CD4-positive, CD25-positive, alpha-beta regulatory T cell (primary cell): Measurements from ENCODE around the gene BRSK2. TPM values are rescaled to one million over a fixed set of nuclear protein-coding genes. Genes with fewer than 3 reads are reported as not detected.

Experiments
- ATAC-seq, 2 donors: fragments of 150-1000 bp; cut with Tn5 transposase; one replicate each; pipeline ENCODE4 v1.10.0; 2021; ENCODE audit warnings: low read depth in 2 of 2, moderate number of reproducible peaks in 2 of 2, moderate library complexity in 1 of 2
- DNase-seq, 3 donors: peaks; one replicate each; pipeline versions ENCODE4 v3.0.0 to v3.0.0-alpha.2; 2012 to 2022; ENCODE audit warnings: mixed read lengths in 1 of 3
- H3K27ac ChIP-seq: one replicate; pipeline ENCODE4 v1.7.0; 2013; ENCODE audit warnings: mild to moderate bottlenecking, low read length; ENCODE audit not compliant: insufficient read depth, poor library complexity, severe bottlenecking
- H3K27me3 ChIP-seq: one replicate; pipeline ENCODE4 v1.7.0; 2013; ENCODE audit warnings: low read length; ENCODE audit not compliant: control insufficient read depth, insufficient read depth
- H3K36me3 ChIP-seq: one replicate; pipeline ENCODE4 v1.7.0; 2013; ENCODE audit warnings: mild to moderate bottlenecking, low read length, moderate library complexity; ENCODE audit not compliant: control insufficient read depth, insufficient read depth
- H3K4me1 ChIP-seq: 2 replicates; pipeline ENCODE4 v1.7.0; 2013; ENCODE audit warnings: mild to moderate bottlenecking, low read length; ENCODE audit not compliant: insufficient read depth, control insufficient read depth, poor library complexity, severe bottlenecking
- H3K4me3 ChIP-seq: one replicate; pipeline ENCODE4 v1.7.0; 2013; ENCODE audit warnings: low read depth, mild to moderate bottlenecking, low read length, moderate library complexity
- H3K9me3 ChIP-seq, 2 experiments: 1 replicate in 1 of 2; 2 replicates in 1 of 2; pipeline ENCODE4 v1.7.0; 2013; ENCODE audit warnings: low read length in 2 of 2, mild to moderate bottlenecking in 1 of 2, moderate library complexity in 1 of 2; ENCODE audit not compliant: control insufficient read depth in 2 of 2
- H3K27ac Mint-ChIP-seq, 3 donors: one replicate each; pipeline ENCODE4 v1.8.0; 2020 to 2022; ENCODE audit warnings: mild to moderate bottlenecking in 3 of 3, mixed read lengths in 3 of 3, moderate library complexity in 2 of 3
- H3K27me3 Mint-ChIP-seq: one replicate; pipeline ENCODE4 v1.8.0; 2022; ENCODE audit warnings: mild to moderate bottlenecking, mixed read lengths
- H3K36me3 Mint-ChIP-seq: one replicate; pipeline ENCODE4 v1.8.0; 2020; ENCODE audit warnings: mixed read lengths
- H3K4me1 Mint-ChIP-seq, 4 donors: one replicate each; pipeline ENCODE4 v1.8.0; 2020 to 2022; ENCODE audit warnings: mixed read lengths in 4 of 4, mild to moderate bottlenecking in 1 of 4
- H3K4me3 Mint-ChIP-seq, 4 donors: one replicate each; pipeline ENCODE4 v1.8.0; 2020 to 2022; ENCODE audit warnings: mild to moderate bottlenecking in 4 of 4, mixed read lengths in 4 of 4, moderate library complexity in 3 of 4
- H3K9me3 Mint-ChIP-seq, 7 donors: one replicate each; pipeline ENCODE4 v1.8.0; 2020 to 2022; ENCODE audit warnings: mixed read lengths in 7 of 7, mild to moderate bottlenecking in 3 of 7, moderate library complexity in 2 of 7
- polyA plus RNA-seq, 4 donors: library from polyadenylated mRNA; unstranded; fragments of 300-500 nt; fragmentation: Illumina TruSeq; gene quantifications; one replicate each; pipeline ENCODE4 v1.2.3, GENCODE V29; 2021
- total RNA-seq: library from RNA; stranded (reverse); gene quantifications from one replicate; pipeline ENCODE4 v1.2.3, GENCODE V29; 2022

BRSK2 gene
- total and polyA plus RNA-seq, 5 donors from 2014 or later = 0.07 to 0.42 (median 0.08) TPM; not detected in 1

DNA sequence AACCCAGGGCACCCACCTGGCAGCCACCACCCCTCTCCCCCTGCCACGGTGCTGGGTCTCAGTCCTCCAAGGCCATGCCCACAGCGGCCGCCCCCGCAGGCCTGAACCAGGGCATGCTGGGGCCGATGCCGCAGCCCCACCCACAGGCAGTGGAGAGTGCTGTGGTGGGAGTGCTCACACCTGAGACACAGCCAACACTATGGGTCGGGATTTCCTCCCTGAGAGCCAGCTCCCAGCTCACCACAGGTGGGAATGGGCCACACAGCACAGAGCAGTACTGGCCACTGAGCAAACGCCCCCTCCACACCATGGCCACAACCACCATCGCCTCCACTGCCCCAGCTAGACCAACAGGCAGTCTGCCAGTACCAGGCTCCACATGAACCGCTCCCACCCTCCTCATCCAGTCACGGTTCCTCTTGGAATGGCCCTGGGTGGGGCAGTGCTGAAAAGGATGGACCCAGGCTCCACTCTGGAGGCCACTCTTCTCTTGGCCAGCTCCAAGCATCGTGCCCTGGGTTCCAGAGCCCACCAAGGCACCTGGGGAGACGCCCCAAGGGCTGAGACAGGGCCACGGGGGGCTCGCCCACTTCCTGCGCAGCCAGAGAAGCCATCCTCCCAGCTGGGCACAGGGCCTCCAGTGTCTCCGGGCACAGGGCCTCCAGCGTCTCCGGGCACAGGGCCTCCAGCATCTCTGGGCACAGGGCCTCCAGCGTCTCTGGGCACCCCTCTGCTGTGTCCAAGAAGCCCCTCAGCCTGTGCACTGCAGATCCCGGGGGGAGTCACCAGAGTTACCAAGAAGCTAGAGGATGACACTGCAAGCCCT is 82.7 kb downstream of the BRSK2 start:
- H3K4me3 ChIP-seq = no peak overlapping the region
- H3K4me1 ChIP-seq = no peaks in the 10 kb centered on the region
- no peaks in the 10 kb centered on the region for H3K4me1 Mint-ChIP-seq
- ATAC-seq = no peak
- peaks cover 53% of the 10 kb centered on the region for H3K36me3 ChIP-seq
- H3K9me3 Mint-ChIP-seq = peaks cover 0 to 1% (median 0%) of the 10 kb centered on the region in 7 donors
- no peak for DNase-seq
- no peaks in the 10 kb centered on the region for H3K9me3 ChIP-seq
- no peaks in the 10 kb centered on the region for H3K27me3 ChIP-seq
- no peak overlapping the region for H3K27ac ChIP-seq
- no peaks in the 10 kb centered on the region for H3K27me3 Mint-ChIP-seq
- H3K27ac Mint-ChIP-seq = no peak overlapping the region
- H3K4me3 Mint-ChIP-seq = no peak overlapping the region
- peaks cover 30% of the 10 kb centered on the region for H3K36me3 Mint-ChIP-seq

DNA sequence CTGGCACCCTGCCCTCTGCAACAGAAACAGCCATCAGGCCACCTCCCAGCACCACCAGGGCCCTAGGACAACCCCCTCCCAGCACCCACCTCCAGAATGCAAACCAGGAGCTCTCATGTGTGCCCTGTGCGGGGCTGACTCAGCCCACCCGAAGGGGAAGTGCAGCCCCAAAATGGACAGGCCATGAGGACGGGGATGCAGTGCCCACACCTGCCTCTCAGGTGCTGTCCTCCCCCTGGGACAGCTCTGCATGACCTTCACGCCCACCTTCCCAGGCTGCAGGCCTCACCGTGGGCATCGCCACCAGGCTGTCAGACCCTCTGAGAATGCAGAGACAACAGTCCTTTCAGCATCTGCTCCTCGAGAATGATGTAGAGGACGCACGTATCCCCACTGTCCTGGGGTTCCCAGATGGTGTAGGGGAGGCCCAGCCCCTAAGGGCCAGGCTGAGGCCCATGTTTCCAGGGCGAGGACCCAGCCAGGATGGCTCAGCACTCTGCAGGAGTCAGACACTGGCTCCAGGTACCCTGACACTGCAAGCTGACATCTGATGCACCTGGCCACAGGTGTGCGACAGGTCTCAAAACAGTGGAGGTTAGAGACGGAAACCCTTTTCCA is 83.4 kb downstream of the BRSK2 start:
- Histone ChIP-seq H3K4me1 (no peaks in the 10 kb centered on the region), H3K36me3 (peaks cover 59% of the 10 kb centered on the region), H3K9me3 (no peaks in the 10 kb centered on the region), H3K27me3 (no peaks in the 10 kb centered on the region), H3K4me3 (no peak overlapping the region), H3K27ac (no peak overlapping the region)
- no peak overlapping the region for H3K4me3 Mint-ChIP-seq
- no peaks in the 10 kb centered on the region for H3K4me1 Mint-ChIP-seq
- no peak for DNase-seq
- no peak overlapping the region for H3K27ac Mint-ChIP-seq
- H3K36me3 Mint-ChIP-seq = peaks cover 33% of the 10 kb centered on the region
- no peaks in the 10 kb centered on the region for H3K27me3 Mint-ChIP-seq
- no peaks in the 10 kb centered on the region for H3K9me3 Mint-ChIP-seq
- no peak for ATAC-seq

DNA sequence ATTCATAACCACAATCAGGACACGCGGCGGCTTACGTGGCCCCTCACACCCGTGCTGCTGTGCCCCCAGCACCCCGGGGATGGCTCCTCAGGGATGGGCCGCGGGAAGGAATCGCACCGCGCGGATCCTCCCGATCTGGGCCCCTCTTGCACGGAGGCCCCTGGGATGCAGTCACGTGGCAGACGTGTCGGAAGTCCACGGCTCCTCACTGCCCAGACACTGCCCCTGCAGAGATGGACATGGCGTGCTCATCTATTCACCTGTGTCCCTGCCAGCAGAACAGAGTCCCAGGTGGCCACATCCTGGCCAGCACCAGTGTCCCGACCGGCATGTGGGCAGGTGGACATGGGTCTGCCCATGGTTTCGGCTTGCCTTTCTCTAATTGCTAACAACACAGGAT is 84.1 kb downstream of the BRSK2 start:
- Histone ChIP-seq H3K27me3 (no peaks in the 10 kb centered on the region), H3K9me3 (no peaks in the 10 kb centered on the region), H3K27ac (no peak overlapping the region), H3K36me3 (peaks cover 66% of the 10 kb centered on the region), H3K4me1 (no peaks in the 10 kb centered on the region), H3K4me3 (no peak overlapping the region)
- H3K4me1 Mint-ChIP-seq = no peaks in the 10 kb centered on the region
- DNase-seq = no peak
- no peaks in the 10 kb centered on the region for H3K9me3 Mint-ChIP-seq
- H3K36me3 Mint-ChIP-seq = peaks cover 38% of the 10 kb centered on the region
- H3K27ac Mint-ChIP-seq = no peak overlapping the region
- no peak overlapping the region for H3K4me3 Mint-ChIP-seq
- no peak for ATAC-seq
- H3K27me3 Mint-ChIP-seq = no peaks in the 10 kb centered on the region

DNA sequence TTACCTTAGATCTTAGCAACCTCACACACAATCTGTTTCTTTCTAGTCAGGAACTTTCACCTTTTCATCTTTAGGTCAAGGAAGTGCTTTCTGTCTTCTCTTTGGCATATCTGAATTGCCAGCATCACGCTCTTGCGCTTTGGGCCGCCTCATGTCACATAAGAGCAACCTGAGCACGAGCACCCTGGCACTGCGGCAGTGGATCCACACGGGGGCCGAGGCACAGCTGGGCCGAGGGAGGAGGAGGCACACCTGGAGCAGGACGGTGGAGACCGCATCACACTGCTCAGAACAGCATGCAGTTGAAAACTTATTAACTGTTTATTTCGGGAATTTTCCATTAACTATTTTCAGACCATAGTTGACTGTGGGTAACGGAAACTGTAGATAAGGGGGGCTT is 86.1 kb downstream of the BRSK2 start:
- H3K9me3 ChIP-seq = no peaks in the 10 kb centered on the region
- peaks cover 42% of the 10 kb centered on the region for H3K36me3 Mint-ChIP-seq
- H3K27me3 Mint-ChIP-seq = no peaks in the 10 kb centered on the region
- ATAC-seq (no peak), DNase-seq (no peak)
- no peak overlapping the region for H3K4me3 ChIP-seq
- H3K27ac Mint-ChIP-seq = no peak overlapping the region
- no peaks in the 10 kb centered on the region for H3K27me3 ChIP-seq
- H3K9me3 Mint-ChIP-seq = no peaks in the 10 kb centered on the region
- H3K4me1 ChIP-seq = no peaks in the 10 kb centered on the region
- H3K27ac ChIP-seq = no peak overlapping the region
- H3K36me3 ChIP-seq = peaks cover 72% of the 10 kb centered on the region
- no peaks in the 10 kb centered on the region for H3K4me1 Mint-ChIP-seq
- H3K4me3 Mint-ChIP-seq = no peak overlapping the region

DNA sequence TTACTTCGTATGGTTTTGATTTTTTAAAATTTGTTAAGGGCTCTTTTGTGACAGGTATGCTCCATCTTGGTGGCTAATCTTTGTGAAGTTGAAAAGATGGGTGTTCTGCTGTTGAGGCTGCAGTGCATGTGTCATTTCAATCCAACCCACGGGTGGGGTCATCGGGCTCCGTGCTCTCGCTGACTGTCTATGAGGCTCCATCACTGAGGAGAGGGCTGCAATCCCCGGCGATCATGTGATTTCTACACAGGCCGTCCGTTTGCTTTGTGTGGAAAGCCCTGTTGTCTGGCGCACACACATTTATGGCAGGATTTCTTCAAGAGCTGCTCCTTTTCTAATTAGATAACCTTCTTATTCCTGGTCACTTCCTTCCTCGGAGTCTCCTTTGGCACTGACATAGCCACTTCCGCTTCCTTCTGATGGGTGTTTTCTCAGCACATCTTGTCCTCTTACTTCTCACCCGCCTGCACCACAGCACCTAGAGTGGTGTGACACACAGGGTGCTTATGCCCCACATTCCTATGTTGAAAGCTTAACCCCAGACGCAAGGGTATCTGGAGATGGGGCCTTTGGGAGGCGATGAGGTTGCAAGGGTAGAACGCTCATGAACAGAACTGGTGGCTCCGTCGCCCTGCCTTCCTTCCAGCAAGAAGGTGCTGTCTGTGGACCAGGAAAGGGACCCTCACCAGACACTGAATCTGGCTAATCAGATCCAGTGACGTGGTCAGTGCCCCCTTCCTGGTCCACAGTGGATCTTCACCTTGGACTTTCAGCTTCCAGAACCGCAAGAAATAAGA is 87.4 kb downstream of the BRSK2 start:
- Mint-ChIP-seq H3K36me3 (peaks cover 42% of the 10 kb centered on the region), H3K4me3 (no peak overlapping the region), H3K9me3 (no peaks in the 10 kb centered on the region), H3K27me3 (no peaks in the 10 kb centered on the region), H3K4me1 (no peaks in the 10 kb centered on the region), H3K27ac (no peak overlapping the region)
- no peaks in the 10 kb centered on the region for H3K4me1 ChIP-seq
- no peak overlapping the region for H3K27ac ChIP-seq
- DNase-seq (no peak), ATAC-seq (no peak)
- peaks cover 64% of the 10 kb centered on the region for H3K36me3 ChIP-seq
- H3K27me3 ChIP-seq = no peaks in the 10 kb centered on the region
- H3K9me3 ChIP-seq = no peaks in the 10 kb centered on the region
- no peak overlapping the region for H3K4me3 ChIP-seq

DNA sequence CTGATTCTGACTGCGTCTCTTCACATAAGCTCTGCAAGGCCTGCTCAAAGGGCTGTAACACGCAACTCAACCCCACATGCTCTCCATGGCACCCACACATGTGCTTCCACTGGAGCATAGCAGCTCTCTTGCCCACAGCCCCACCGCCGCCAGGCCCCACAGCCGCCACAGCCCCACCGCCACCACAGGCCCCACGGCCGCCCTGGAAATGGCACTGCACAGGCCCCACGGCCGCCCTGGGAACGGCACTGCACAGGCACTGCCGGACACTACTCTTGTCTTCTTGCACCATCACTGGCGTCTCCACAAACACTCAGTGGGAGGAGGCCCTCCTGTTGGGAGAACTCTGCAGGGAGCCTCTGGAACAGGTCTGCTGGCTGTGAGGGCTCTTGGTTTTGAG is 88.3 kb downstream of the BRSK2 start:
- H3K9me3 Mint-ChIP-seq = no peaks in the 10 kb centered on the region
- no peak overlapping the region for H3K4me3 Mint-ChIP-seq
- ATAC-seq (no peak), DNase-seq (no peak)
- H3K9me3 ChIP-seq = no peaks in the 10 kb centered on the region
- no peak overlapping the region for H3K4me3 ChIP-seq
- no peaks in the 10 kb centered on the region for H3K27me3 Mint-ChIP-seq
- no peaks in the 10 kb centered on the region for H3K4me1 Mint-ChIP-seq
- H3K27ac Mint-ChIP-seq = no peak overlapping the region
- no peaks in the 10 kb centered on the region for H3K27me3 ChIP-seq
- H3K36me3 ChIP-seq = peaks cover 64% of the 10 kb centered on the region
- H3K27ac ChIP-seq = no peak overlapping the region
- H3K4me1 ChIP-seq = no peaks in the 10 kb centered on the region
- peaks cover 42% of the 10 kb centered on the region for H3K36me3 Mint-ChIP-seq

DNA sequence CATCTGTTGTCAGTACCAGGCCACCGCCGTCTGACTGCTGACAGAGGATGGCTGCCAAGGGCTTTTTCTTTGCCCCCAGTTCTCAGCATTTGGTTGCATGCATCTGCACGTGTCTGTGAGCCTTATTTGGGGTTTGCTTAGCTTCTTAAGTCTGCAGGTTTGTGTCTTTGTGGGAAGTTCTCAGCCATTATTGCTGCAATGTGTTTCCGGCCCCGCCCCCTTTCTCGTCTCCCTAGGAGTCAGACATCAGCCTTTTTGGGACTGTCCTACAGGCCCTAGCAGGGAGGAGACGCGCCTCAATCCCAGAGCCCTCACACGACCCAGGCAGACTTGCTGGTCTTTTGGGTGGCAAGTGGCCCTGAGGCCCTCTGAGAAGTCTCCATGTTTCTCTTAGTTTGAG is 88.8 kb downstream of the BRSK2 start:
- Mint-ChIP-seq H3K4me1 (peaks cover 0 to 2% (median 0%) of the 10 kb centered on the region in 4 donors), H3K27me3 (no peaks in the 10 kb centered on the region), H3K4me3 (peak overlapping the region in 1 of 4 donors; percentile 89), H3K9me3 (no peaks in the 10 kb centered on the region), H3K27ac (no peak overlapping the region), H3K36me3 (peaks cover 42% of the 10 kb centered on the region)
- DNase-seq (no peak), ATAC-seq (no peak)
- Histone ChIP-seq H3K9me3 (no peaks in the 10 kb centered on the region), H3K27me3 (no peaks in the 10 kb centered on the region), H3K36me3 (peaks cover 64% of the 10 kb centered on the region), H3K4me3 (no peak overlapping the region), H3K4me1 (no peaks in the 10 kb centered on the region), H3K27ac (no peak overlapping the region)
